ENCODE measurements around the gene TET3. TPM values are rescaled to one million over a fixed set of nuclear protein-coding genes. Genes with fewer than 3 reads are reported as not detected.

The TET3 gene
- total RNA-seq, 4 donors from 2014 or later = 18.2 to 38.7 (median 27.0) TPM

DNA sequence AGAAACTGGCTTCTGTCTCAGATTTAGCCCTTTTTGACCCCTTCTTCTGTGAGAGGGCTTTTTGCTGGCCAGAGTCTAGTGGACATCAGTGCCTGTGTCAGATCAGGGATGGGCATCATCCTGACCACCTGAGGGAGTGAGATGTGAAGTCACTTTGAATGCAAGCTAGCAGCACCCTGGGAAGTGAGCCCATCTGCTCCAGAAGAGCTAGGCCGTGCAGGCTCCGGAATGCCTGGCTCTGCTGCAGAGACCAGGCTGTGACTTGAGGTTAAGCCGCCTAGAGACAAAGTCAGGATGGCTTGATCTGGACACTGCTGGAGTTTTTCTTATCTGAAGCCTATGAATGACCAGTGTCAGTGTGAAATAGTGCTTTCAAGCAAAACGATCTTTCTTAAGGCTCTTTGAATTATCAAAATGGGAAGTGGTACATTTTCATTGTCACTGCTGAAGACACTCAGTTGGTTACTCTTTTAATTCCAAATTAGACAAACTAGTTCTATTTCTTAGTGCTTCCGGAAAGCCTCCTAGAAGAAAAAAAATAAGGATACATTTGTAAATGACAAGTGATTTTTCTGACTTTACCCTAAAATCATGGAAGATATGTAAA, 37.2 kb upstream of the TET3 start:
- Histone ChIP-seq H3K9me3 (no peaks in the 10 kb centered on the region), H3K4me3 (no peak overlapping the region), H3K36me3 (peaks cover 0 to 66% (median 0%) of the 10 kb centered on the region in 3 donors), H3K4me1 (peaks cover 0 to 4% (median 2%) of the 10 kb centered on the region in 4 donors), H3K27me3 (no peaks in the 10 kb centered on the region), H3K27ac (no peak overlapping the region)
- TF ChIP-seq, protein P1, sequence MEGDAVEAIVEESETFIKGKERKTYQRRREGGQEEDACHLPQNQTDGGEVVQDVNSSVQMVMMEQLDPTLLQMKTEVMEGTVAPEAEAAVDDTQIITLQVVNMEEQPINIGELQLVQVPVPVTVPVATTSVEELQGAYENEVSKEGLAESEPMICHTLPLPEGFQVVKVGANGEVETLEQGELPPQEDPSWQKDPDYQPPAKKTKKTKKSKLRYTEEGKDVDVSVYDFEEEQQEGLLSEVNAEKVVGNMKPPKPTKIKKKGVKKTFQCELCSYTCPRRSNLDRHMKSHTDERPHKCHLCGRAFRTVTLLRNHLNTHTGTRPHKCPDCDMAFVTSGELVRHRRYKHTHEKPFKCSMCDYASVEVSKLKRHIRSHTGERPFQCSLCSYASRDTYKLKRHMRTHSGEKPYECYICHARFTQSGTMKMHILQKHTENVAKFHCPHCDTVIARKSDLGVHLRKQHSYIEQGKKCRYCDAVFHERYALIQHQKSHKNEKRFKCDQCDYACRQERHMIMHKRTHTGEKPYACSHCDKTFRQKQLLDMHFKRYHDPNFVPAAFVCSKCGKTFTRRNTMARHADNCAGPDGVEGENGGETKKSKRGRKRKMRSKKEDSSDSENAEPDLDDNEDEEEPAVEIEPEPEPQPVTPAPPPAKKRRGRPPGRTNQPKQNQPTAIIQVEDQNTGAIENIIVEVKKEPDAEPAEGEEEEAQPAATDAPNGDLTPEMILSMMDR (IDR thresholded peaks at IDR 0.05) = no peak
- TF ChIP-seq POLR2A (IDR thresholded peaks at IDR 0.05) = no peak
- no peak for DNase-seq

GRCh38 chr2:73949802-73950201, 34.9 kb upstream of the TET3 start:
- Histone ChIP-seq H3K27ac (no peak overlapping the region), H3K4me1 (peaks cover 0 to 4% (median 2%) of the 10 kb centered on the region in 4 donors), H3K9me3 (no peaks in the 10 kb centered on the region), H3K36me3 (peaks cover 0 to 69% (median 0%) of the 10 kb centered on the region in 3 donors), H3K27me3 (no peaks in the 10 kb centered on the region), H3K4me3 (no peak overlapping the region)
- DNase-seq = no peak
- no peak for TF ChIP-seq POLR2A (IDR thresholded peaks at IDR 0.05)
- TF ChIP-seq, protein P1 (IDR thresholded peaks at IDR 0.05) = no peak

DNA sequence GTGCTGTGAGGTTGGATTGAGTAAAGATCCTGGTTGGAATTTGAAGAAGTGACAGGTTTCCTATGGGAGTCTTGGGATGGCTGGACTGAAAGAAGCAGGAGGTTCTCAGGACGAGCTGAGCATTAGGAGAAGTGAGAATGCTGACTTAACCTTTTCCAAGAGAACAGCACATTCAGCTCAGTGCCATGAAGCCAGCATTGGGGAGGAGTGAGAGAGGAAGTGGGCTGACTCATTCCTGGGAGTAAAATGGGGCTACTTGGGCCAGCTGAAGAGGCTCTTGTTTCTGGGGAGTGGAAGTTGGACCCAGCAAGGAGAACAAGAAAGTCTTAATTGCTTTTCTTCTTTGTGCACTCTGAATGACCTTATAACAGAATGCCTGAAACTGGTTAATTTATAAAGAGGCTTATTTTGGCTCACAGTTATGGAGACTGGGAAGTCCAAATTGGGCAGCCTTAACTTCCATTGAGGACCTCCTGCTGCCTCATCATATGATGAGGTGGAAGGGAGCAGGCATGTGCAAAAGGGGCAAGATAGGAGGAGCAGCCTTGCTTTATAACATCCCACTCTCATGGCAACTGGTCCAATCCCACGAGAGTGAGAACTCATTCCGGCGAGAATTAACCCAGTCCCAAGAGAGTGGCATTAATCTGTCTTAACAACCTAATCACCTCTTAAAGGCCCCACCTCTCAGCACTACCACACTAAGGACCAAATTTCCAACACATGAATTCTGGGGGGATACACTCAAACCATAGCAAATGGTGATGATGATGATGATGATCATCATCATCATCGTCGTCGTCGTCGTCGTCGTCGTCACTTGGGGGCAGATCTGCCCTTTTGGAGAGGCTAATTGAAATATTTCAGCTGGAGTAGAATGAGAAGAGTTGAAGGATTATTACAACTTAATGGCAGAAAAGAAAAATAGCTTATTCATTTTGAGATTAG, 31.9 kb upstream of the TET3 start:
- Histone ChIP-seq H3K4me1 (peaks cover 0 to 4% (median 2%) of the 10 kb centered on the region in 4 donors), H3K27ac (no peak overlapping the region), H3K36me3 (peaks cover 0 to 79% (median 0%) of the 10 kb centered on the region in 3 donors), H3K4me3 (no peak overlapping the region), H3K9me3 (no peaks in the 10 kb centered on the region), H3K27me3 (no peaks in the 10 kb centered on the region)
- no peak for TF ChIP-seq POLR2A (IDR thresholded peaks at IDR 0.05)
- TF ChIP-seq, protein P1 (IDR thresholded peaks at IDR 0.05) = no peak
- no peak for DNase-seq

DNA sequence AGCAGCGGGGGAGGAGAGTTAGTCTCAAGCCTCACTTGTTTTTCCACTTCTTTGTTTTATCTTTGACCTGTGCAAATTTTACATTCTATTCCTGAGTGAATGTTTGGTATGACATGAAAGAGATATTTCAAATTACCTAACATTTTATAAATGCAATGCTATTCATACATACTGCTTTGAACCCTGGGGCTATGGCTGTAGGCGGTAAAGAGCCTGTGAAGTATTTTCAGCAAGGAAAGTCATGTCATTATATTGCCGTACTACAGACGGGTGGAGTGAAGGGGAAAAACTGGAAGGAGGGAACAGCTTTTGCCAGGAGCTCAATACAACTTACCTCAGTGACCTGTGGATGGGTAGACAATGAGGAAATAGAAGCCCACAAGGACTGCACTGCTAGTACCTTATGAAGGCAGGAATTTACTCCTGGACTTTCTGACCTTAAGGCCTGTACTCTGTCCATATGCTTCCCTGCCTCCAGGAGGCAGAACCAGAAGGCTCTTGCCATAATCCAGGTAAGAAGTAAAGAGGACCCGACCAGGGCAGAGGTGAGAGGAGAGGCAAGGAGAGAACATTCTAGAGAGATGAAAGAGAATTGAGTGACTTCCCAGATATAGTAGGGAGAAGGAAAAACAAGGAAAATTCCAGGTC, 28.4 kb upstream of the TET3 start:
- TF ChIP-seq POLR2A (IDR thresholded peaks at IDR 0.05) = no peak
- TF ChIP-seq, protein P1 (IDR thresholded peaks at IDR 0.05) = no peak
- no peak for DNase-seq
- Histone ChIP-seq H3K27ac (no peak overlapping the region), H3K4me1 (no peaks in the 10 kb centered on the region), H3K9me3 (no peaks in the 10 kb centered on the region), H3K4me3 (no peak overlapping the region), H3K27me3 (no peaks in the 10 kb centered on the region), H3K36me3 (peaks cover 0 to 75% (median 0%) of the 10 kb centered on the region in 3 donors)

GRCh38 chr2:73961274-73961673, 23.4 kb upstream of the TET3 start:
- H3K4me3 ChIP-seq = no peak overlapping the region
- H3K27ac ChIP-seq = no peak overlapping the region
- H3K36me3 ChIP-seq = peaks cover 0 to 36% (median 0%) of the 10 kb centered on the region in 3 donors
- H3K27me3 ChIP-seq = no peaks in the 10 kb centered on the region
- DNase-seq = no peak
- H3K4me1 ChIP-seq = no peaks in the 10 kb centered on the region
- no peak for TF ChIP-seq POLR2A (IDR thresholded peaks at IDR 0.05)
- TF ChIP-seq, protein P1 (IDR thresholded peaks at IDR 0.05) = no peak
- no peaks in the 10 kb centered on the region for H3K9me3 ChIP-seq
